ENCODE measurements around the gene CCDC157. TPM values are rescaled to one million over a fixed set of nuclear protein-coding genes. Genes with fewer than 3 reads are reported as not detected.

The CCDC157 gene
- total RNA-seq, 1 donor from 2014 or later: 2.9 TPM

DNA sequence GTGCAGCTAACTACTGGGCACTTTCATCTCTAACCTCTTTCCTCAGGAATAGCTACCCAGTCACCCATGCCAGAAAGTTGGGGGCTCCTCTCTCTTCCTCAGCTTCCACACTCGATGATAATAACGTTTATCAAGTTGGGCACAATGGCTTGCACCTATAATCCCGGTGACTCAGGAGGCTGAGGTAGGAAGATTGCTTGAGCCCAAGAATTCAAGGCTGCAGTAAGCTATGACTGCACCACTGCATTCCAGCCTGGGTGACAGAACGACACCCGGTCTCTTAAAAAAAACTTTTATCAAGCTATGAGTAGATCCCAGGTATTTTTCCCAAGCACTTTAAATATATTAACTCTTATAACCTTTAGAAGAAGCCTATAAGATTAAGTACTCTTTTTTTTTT, 2.2 kb upstream of the CCDC157 start:
- no peak overlapping the region for H3K27ac Mint-ChIP-seq (ENCODE audit: unreplicated experiment)
- H3K4me1 Mint-ChIP-seq (ENCODE audit: unreplicated experiment): peaks cover 29% of the 10 kb centered on the region
- peaks cover 26% of the 10 kb centered on the region for H3K36me3 Mint-ChIP-seq (ENCODE audit: unreplicated experiment)
- no peaks in the 10 kb centered on the region for H3K9me3 Mint-ChIP-seq (ENCODE audit: unreplicated experiment)
- TF ChIP-seq, protein P1, sequence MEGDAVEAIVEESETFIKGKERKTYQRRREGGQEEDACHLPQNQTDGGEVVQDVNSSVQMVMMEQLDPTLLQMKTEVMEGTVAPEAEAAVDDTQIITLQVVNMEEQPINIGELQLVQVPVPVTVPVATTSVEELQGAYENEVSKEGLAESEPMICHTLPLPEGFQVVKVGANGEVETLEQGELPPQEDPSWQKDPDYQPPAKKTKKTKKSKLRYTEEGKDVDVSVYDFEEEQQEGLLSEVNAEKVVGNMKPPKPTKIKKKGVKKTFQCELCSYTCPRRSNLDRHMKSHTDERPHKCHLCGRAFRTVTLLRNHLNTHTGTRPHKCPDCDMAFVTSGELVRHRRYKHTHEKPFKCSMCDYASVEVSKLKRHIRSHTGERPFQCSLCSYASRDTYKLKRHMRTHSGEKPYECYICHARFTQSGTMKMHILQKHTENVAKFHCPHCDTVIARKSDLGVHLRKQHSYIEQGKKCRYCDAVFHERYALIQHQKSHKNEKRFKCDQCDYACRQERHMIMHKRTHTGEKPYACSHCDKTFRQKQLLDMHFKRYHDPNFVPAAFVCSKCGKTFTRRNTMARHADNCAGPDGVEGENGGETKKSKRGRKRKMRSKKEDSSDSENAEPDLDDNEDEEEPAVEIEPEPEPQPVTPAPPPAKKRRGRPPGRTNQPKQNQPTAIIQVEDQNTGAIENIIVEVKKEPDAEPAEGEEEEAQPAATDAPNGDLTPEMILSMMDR (IDR thresholded peaks at IDR 0.05): no peak
- no peak for DNase-seq (ENCODE audit: extremely low spot score, unreplicated experiment)
- H3K4me3 Mint-ChIP-seq (ENCODE audit: unreplicated experiment): no peak overlapping the region
- no peaks in the 10 kb centered on the region for H3K27me3 Mint-ChIP-seq (ENCODE audit: unreplicated experiment)

DNA sequence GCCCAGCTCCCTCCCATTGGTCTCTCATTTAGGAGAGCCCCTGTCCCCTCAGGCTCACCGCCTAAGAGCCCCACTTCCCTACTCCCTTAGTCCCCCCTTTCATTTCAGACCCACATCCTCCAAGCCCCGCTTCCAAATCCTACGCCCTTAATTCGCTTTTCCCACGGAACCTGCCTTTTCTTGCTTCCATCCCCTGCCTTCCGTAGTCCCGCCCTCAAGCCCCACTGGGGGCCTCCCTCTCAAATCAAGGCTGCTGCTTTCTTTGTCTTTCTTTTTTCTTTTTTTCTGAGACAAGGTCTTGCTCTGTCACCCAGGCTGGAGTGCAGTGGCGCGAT, 396 bp downstream of the CCDC157 start:
- Mint-ChIP-seq H3K27ac (ENCODE audit: unreplicated experiment) (peak overlapping the region; percentile 89), H3K36me3 (ENCODE audit: unreplicated experiment) (peaks cover 11% of the 10 kb centered on the region), H3K9me3 (ENCODE audit: unreplicated experiment) (no peaks in the 10 kb centered on the region), H3K27me3 (ENCODE audit: unreplicated experiment) (no peaks in the 10 kb centered on the region), H3K4me1 (ENCODE audit: unreplicated experiment) (peaks cover 29% of the 10 kb centered on the region), H3K4me3 (ENCODE audit: unreplicated experiment) (peak overlapping the region; percentile 95)
- TF ChIP-seq, protein P1 (IDR thresholded peaks at IDR 0.05): no peak
- DNase-seq (ENCODE audit: extremely low spot score, unreplicated experiment): no peak

DNA sequence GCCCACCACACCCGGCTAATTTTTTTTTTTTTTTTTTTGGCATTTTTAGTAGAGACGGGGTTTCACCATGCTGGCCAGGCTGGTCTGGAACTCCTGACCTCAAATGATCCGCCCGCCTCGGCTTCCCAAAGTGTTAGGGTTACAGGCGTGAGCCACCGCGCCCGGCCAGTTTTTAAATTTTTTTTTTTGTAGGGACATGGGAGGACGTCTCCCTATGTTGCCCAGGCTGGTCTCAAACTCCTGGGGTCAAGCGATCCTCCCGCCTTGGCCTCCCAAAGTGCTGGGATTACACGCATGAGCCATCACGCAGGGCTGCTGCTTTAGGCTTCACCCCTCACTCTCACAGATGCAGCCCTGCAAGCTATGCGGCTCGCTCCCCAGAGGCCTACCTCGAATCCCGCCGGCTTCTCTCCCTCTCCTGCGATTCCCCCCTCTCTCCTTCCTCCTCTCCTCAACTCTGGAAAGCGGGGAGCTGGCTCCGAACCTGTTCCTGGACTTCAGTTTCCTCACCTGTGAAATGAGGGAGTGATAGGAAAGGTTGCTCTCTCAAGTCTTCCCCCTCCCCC, 926 bp downstream of the CCDC157 start:
- Mint-ChIP-seq H3K9me3 (ENCODE audit: unreplicated experiment) (no peaks in the 10 kb centered on the region), H3K27ac (ENCODE audit: unreplicated experiment) (peak overlapping the region; percentile 89), H3K4me1 (ENCODE audit: unreplicated experiment) (peaks cover 29% of the 10 kb centered on the region), H3K27me3 (ENCODE audit: unreplicated experiment) (no peaks in the 10 kb centered on the region), H3K36me3 (ENCODE audit: unreplicated experiment) (peaks cover 11% of the 10 kb centered on the region), H3K4me3 (ENCODE audit: unreplicated experiment) (peak overlapping the region; percentile 95)
- no peak for DNase-seq (ENCODE audit: extremely low spot score, unreplicated experiment)
- TF ChIP-seq, protein P1 (IDR thresholded peaks at IDR 0.05): no peak

DNA sequence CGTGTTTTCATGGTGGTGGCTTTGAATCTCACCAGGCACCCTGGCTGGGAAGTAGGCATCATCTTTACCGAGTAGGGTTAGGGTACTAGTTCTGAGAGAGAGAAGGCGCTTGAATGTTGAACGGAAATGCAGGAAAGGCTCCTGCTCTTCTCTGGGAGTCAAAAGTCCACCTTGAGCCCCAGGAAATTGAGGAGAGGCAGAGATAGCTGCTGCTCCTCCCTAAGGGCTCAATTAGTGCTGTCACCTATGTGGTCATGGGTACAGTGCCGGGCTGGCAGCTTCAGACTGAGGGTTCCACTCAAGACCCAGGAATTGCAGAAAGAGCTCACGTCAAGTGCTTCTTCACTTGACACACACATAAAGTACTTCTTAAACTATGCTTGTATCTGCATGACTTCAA, 1.7 kb downstream of the CCDC157 start:
- no peak for DNase-seq (ENCODE audit: extremely low spot score, unreplicated experiment)
- Mint-ChIP-seq H3K27me3 (ENCODE audit: unreplicated experiment) (no peaks in the 10 kb centered on the region), H3K4me3 (ENCODE audit: unreplicated experiment) (no peak overlapping the region), H3K27ac (ENCODE audit: unreplicated experiment) (no peak overlapping the region), H3K9me3 (ENCODE audit: unreplicated experiment) (no peaks in the 10 kb centered on the region), H3K36me3 (ENCODE audit: unreplicated experiment) (peaks cover 8% of the 10 kb centered on the region), H3K4me1 (ENCODE audit: unreplicated experiment) (peaks cover 29% of the 10 kb centered on the region)
- TF ChIP-seq, protein P1 (IDR thresholded peaks at IDR 0.05): no peak

DNA sequence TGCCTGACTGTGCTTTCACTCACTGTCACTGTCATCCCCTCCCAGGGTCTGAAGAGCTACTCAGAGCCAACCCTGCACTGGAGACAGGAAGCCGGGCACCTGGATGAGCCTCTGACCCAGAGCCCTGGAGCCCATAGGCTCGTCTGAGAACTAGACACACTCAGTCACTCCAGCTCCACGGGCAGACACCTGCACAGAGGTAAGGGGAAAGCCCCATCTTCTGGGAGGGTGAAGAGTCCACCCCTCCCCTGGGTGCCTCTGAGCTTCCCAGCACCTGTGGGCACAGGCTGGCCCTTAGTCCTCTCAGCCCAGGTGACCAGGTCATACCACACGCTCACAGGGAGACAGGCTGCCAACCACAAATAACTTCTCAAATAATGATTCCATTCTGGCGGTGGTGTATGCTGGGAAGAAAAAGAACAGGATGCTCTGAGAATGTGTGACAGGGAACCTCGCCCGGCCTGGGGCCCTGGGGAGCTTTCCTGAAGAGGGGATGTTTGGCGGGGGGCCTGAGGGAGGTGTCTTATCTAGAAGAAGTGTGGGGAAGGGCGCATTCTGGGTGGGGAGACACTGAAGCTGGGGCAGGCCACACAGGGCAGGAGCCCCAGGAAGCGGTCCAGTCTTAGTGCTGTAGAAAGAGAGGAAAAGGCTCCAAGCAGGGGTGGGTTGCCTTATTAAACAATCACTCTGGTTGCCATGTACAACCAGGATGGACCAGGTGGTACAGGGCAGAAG, 5.3 kb downstream of the CCDC157 start:
- Mint-ChIP-seq H3K27me3 (ENCODE audit: unreplicated experiment) (no peaks in the 10 kb centered on the region), H3K4me3 (ENCODE audit: unreplicated experiment) (no peak overlapping the region), H3K27ac (ENCODE audit: unreplicated experiment) (no peak overlapping the region)

More for the DNA sequence above, 5.3 kb downstream of the CCDC157 start:
- Mint-ChIP-seq H3K4me1 (ENCODE audit: unreplicated experiment) (peaks cover 8% of the 10 kb centered on the region), H3K9me3 (ENCODE audit: unreplicated experiment) (no peaks in the 10 kb centered on the region), H3K36me3 (ENCODE audit: unreplicated experiment) (peaks cover 5% of the 10 kb centered on the region)
- no peak for DNase-seq (ENCODE audit: extremely low spot score, unreplicated experiment)
- TF ChIP-seq, protein P1 (IDR thresholded peaks at IDR 0.05): no peak
